ENCODE results near the gene SCN3B.

Gene SCN3B

GRCh38 chr11:123594921-123595320 lies 59.5 kb downstream of the SCN3B start:
- DNase-seq (ENCODE audit: low spot score), result no peak

GRCh38 chr11:123594188-123594901 lies 60.1 kb downstream of the SCN3B start:
- DNase-seq (ENCODE audit: low spot score), result no peak

GRCh38 chr11:123593570-123593969 lies 60.9 kb downstream of the SCN3B start:
- peak; percentile 57 for DNase-seq (ENCODE audit: low spot score)

GRCh38 chr11:123590296-123590912 lies 64.0 kb downstream of the SCN3B start:
- no peak for DNase-seq (ENCODE audit: low spot score)

- no peak for DNase-seq (ENCODE audit: low spot score)
Observed at GRCh38 chr11:123588864-123589262, 65.6 kb downstream of the SCN3B start.

GRCh38 chr11:123588117-123588863 lies 66.1 kb downstream of the SCN3B start:
- no peak for DNase-seq (ENCODE audit: low spot score)

GRCh38 chr11:123587559-123587958 lies 66.9 kb downstream of the SCN3B start:
- no peak for DNase-seq (ENCODE audit: low spot score)

GRCh38 chr11:123587044-123587443 lies 67.4 kb downstream of the SCN3B start:
- no peak for DNase-seq (ENCODE audit: low spot score)

GRCh38 chr11:123586568-123586967 lies 67.9 kb downstream of the SCN3B start:
- DNase-seq (ENCODE audit: low spot score), result no peak

GRCh38 chr11:123585706-123586105 lies 68.7 kb downstream of the SCN3B start:
- no peak for DNase-seq (ENCODE audit: low spot score)

GRCh38 chr11:123585206-123585605 lies 69.2 kb downstream of the SCN3B start:
- DNase-seq (ENCODE audit: low spot score), result no peak

- no peak for DNase-seq (ENCODE audit: low spot score)
Observed at GRCh38 chr11:123584737-123585136, 69.7 kb downstream of the SCN3B start.

GRCh38 chr11:123584186-123584585 lies 70.2 kb downstream of the SCN3B start:
- no peak for DNase-seq (ENCODE audit: low spot score)

GRCh38 chr11:123582992-123583504 lies 71.4 kb downstream of the SCN3B start:
- no peak for DNase-seq (ENCODE audit: low spot score)

GRCh38 chr11:123581651-123582399 lies 72.6 kb downstream of the SCN3B start:
- DNase-seq (ENCODE audit: low spot score), result no peak

GRCh38 chr11:123580557-123581275 lies 73.7 kb downstream of the SCN3B start:
- peak; percentile 86 for DNase-seq (ENCODE audit: low spot score)

- no peak for DNase-seq (ENCODE audit: low spot score)
Observed at GRCh38 chr11:123580137-123580536, 74.3 kb downstream of the SCN3B start.

- no peak for DNase-seq (ENCODE audit: low spot score)
Observed at GRCh38 chr11:123579482-123579812, 75.0 kb downstream of the SCN3B start.
